Tibial nerve (tissue), 4 donors: ENCODE measurements around the gene LTBP2. TPM values are rescaled to one million over a fixed set of nuclear protein-coding genes. Genes with fewer than 3 reads are reported as not detected.

Experiments
- DNase-seq, 2 donors: peaks; one replicate each; pipeline ENCODE4 v3.0.0-alpha.2; 2019; ENCODE audit warnings: low spot score in 2 of 2
- H3K27ac ChIP-seq, 4 donors: fragments of 200-600 bp; sonication (generic) in 3 of 4; one replicate each; pipeline ENCODE4 v1.5.1; 2017 to 2019; ENCODE audit warnings: mild to moderate bottlenecking in 1 of 4
- H3K27me3 ChIP-seq, 2 donors: fragments of 200-600 bp; sonication (generic) in 1 of 2; one replicate each; pipeline versions ENCODE4 v1.5.1 to v1.6.0; 2017 to 2019
- H3K36me3 ChIP-seq, 3 donors: fragments of 200-600 bp; sonication (generic); one replicate each; pipeline ENCODE4 v1.5.1; 2018 to 2019
- H3K4me1 ChIP-seq, 4 donors: fragments of 200-600 bp; sonication (generic) in 3 of 4; one replicate each; pipeline ENCODE4 v1.5.1; 2017 to 2019
- H3K4me3 ChIP-seq, 4 donors: fragments of 200-600 bp; sonication (generic) in 3 of 4; one replicate each; pipeline ENCODE4 v1.5.1; 2017 to 2019; ENCODE audit warnings: mild to moderate bottlenecking in 1 of 4, moderate library complexity in 1 of 4
- H3K9me3 ChIP-seq, 4 donors: fragments of 200-600 bp; sonication (generic) in 3 of 4; one replicate each; pipeline ENCODE4 v1.5.1; 2017 to 2019
- EP300 ChIP-seq, 2 donors: sonication (generic); formaldehyde crosslinking; IDR thresholded peaks; one replicate each; pipeline ENCODE4 v1.6.1; 2017; ENCODE audit warnings: antibody characterized with exemption in 2 of 2, mild to moderate bottlenecking in 1 of 2
- POLR2A ChIP-seq, 2 donors: fragments of 450-650 bp; IDR thresholded peaks; one replicate each; pipeline ENCODE4 v1.6.1; 2017; ENCODE audit warnings: antibody characterized with exemption in 2 of 2, mild to moderate bottlenecking in 2 of 2, moderate library complexity in 2 of 2
- WGBS, 2 donors: methylation state at CpG; one replicate each; pipeline ENCODE4 v1.1.5; 2018; 5-methylcytosine and 5-hydroxymethylcytosine counted together
- total RNA-seq, 4 donors: library from RNA; depleted of rRNA; stranded (reverse); fragments of >200 nt; gene quantifications; one replicate each; pipeline ENCODE4 v1.1.0, GENCODE V29; 2016
- TF ChIP-seq, protein P1 (sequence below), 5 experiments: fragments of 200-600 bp in 3 of 5; fragments of 450-650 bp in 2 of 5; sonication (generic) in 3 of 5; IDR thresholded peaks; one replicate each; pipeline ENCODE4 v1.5.1; 2016 to 2019; ENCODE audit warnings: antibody characterized with exemption in 5 of 5, mild to moderate bottlenecking in 3 of 5, moderate library complexity in 2 of 5

LTBP2 gene
- total RNA-seq, 4 donors from 2014 or later, result 67.1 to 276 (median 134) TPM

DNA sequence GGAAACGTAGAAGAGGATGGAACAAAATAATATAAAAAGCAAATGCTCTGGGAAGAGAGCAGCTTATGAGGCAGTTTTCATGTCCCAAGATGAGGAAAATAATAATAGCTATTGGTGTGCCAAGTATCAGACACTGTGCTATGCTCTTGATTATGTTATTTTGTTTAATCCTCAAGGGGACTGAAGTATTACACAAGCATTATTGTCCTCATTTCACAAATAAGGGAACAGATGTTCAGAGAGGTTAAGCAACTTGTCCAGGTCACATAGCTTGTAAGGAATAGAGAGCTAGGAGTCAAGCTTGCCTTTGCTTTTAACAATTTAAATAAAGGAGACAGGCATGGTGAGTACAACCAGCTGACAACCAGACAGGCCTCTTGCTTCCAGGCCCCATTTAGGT is 26.9 kb upstream of the LTBP2 start:
- Histone ChIP-seq H3K4me3 (no peak overlapping the region), H3K27ac (peak overlapping the region in 1 of 4 donors; percentile 58), H3K9me3 (no peaks in the 10 kb centered on the region), H3K4me1 (peaks cover 0 to 44% (median 7%) of the 10 kb centered on the region in 4 donors), H3K27me3 (no peaks in the 10 kb centered on the region), H3K36me3 (no peaks in the 10 kb centered on the region)
- DNase-seq, result no peak
- no peak for TF ChIP-seq POLR2A (IDR thresholded peaks at IDR 0.05)
- TF ChIP-seq, protein P1, sequence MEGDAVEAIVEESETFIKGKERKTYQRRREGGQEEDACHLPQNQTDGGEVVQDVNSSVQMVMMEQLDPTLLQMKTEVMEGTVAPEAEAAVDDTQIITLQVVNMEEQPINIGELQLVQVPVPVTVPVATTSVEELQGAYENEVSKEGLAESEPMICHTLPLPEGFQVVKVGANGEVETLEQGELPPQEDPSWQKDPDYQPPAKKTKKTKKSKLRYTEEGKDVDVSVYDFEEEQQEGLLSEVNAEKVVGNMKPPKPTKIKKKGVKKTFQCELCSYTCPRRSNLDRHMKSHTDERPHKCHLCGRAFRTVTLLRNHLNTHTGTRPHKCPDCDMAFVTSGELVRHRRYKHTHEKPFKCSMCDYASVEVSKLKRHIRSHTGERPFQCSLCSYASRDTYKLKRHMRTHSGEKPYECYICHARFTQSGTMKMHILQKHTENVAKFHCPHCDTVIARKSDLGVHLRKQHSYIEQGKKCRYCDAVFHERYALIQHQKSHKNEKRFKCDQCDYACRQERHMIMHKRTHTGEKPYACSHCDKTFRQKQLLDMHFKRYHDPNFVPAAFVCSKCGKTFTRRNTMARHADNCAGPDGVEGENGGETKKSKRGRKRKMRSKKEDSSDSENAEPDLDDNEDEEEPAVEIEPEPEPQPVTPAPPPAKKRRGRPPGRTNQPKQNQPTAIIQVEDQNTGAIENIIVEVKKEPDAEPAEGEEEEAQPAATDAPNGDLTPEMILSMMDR (IDR thresholded peaks at IDR 0.05), result no peak
- TF ChIP-seq EP300 (IDR thresholded peaks at IDR 0.05), result peak in 1 of 2 donors; percentile 84
- 56 to 59% methylated on average over 1 of the region's 1 CpG for WGBS, 2 donors

DNA sequence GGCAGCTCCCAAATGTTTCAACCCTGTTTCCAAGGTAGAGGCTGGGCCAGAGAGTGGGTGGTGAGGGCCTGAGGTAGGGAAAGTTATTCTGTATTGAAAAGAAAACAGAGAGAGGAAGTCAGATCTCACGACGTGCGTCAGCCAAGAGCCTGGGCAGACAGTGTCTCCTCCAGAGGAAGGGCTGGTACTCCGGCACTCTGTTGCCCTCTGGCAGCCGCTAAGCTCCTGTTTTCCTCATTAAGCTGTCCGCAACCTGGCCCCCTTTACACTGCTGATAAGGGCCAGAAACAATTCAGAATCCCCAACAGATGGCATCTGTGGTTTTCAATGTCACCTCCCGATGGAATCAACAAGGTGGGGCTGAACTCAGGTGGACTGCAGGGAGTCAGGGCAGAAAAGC is 26.0 kb upstream of the LTBP2 start:
- DNase-seq, result no peak
- Histone ChIP-seq H3K4me1 (peaks cover 0 to 44% (median 7%) of the 10 kb centered on the region in 4 donors), H3K9me3 (no peaks in the 10 kb centered on the region), H3K36me3 (no peaks in the 10 kb centered on the region), H3K27ac (peak overlapping the region in 1 of 4 donors; percentile 58), H3K27me3 (no peaks in the 10 kb centered on the region), H3K4me3 (no peak overlapping the region)
- TF ChIP-seq, protein P1 (IDR thresholded peaks at IDR 0.05), result no peak
- TF ChIP-seq EP300 (IDR thresholded peaks at IDR 0.05), result no peak
- no peak for TF ChIP-seq POLR2A (IDR thresholded peaks at IDR 0.05)
- 46 to 65% methylated on average over 7 of the region's 7 CpGs for WGBS, 2 donors

DNA sequence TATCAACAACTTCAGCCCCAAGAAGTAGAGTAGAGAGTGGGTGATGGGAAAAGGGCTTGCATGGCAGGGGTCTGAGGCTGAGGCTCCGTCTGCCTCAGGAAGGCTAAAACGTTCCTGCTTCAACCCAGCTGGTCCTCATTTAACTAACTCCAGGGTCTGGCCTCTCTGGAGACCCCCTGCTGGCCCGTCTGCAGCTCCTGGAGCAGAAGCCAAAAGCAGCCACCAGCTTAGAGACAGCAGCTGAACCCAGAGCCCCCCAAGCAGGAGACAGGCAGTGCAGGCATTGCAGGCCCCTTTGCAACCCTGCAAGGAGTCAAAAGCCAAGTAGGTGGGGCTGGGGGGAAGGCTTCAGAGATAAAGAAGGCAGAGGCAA is 25.1 kb upstream of the LTBP2 start:
- TF ChIP-seq, protein P1 (IDR thresholded peaks at IDR 0.05), result no peak
- TF ChIP-seq POLR2A (IDR thresholded peaks at IDR 0.05), result no peak
- no peak for TF ChIP-seq EP300 (IDR thresholded peaks at IDR 0.05)
- DNase-seq, result no peak
- Histone ChIP-seq H3K27me3 (no peaks in the 10 kb centered on the region), H3K9me3 (no peaks in the 10 kb centered on the region), H3K4me1 (peaks cover 0 to 42% (median 7%) of the 10 kb centered on the region in 4 donors), H3K4me3 (no peak overlapping the region), H3K36me3 (no peaks in the 10 kb centered on the region), H3K27ac (peak overlapping the region in 1 of 4 donors; percentile 51)
- WGBS, 2 donors, result 30 to 45% methylated on average over 3 of the region's 3 CpGs

DNA sequence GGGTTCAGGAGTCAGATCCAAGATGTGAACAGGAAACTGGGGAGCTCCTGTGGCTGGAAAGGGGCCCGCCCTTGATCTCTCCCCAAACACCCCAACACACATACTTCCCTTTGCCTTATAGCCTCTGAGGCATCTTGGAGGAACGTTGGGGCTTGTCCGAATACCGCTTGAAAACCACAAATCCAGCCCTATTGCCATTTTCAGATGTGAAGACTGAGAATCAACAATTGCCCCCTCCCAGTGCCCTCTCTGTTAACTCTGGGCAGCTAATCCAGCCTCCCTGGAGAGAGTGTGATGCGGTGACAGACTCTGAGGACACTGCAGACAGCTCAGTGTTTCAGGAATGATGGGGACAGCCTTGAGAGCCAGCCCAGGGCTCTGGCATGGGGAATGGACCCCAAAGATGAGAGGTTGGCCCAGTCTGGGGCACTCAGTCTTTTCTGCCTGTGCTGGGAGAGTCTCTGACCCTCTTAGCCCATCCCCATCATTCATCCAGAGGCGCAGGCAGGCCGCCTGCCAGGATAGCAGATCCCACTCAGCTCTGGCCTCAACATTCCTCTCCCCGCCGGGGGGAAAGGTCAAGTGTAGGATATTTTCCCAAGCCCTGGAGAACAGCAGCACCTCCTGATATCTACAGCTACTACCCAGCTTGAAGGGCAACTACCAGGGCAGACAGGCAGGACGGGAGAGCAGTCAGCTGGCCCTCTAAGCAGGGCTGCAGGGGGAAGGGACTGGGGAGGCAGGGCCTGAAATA is 24.6 kb upstream of the LTBP2 start:
- Histone ChIP-seq H3K27me3 (no peaks in the 10 kb centered on the region), H3K4me1 (peaks cover 0 to 38% (median 7%) of the 10 kb centered on the region in 4 donors), H3K9me3 (no peaks in the 10 kb centered on the region), H3K27ac (peak overlapping the region in 1 of 4 donors; percentile 51), H3K36me3 (no peaks in the 10 kb centered on the region), H3K4me3 (no peak overlapping the region)
- no peak for DNase-seq
- 52 to 54% methylated on average over 9 to 10 of the region's 10 CpGs for WGBS, 2 donors
- TF ChIP-seq, protein P1 (IDR thresholded peaks at IDR 0.05), result no peak
- TF ChIP-seq POLR2A (IDR thresholded peaks at IDR 0.05), result no peak

DNA sequence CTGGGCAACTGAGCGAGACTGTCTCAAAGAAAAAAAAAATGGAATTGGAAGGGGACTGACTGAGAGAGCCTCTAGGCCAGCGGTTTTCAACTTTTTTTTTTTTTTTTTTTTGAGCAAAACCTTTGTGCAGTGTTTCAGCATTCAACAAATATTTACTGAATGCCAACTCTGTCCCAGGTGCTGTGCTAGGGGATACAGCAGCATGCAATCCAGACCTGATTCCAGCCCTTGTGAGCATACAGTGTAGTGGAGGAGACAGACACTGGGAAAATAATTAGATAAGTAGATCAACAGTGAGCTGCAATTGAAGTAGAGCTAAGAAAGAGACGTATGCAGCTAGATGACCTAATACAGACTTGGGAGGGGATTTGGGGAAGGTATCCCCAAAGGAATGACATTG is 23.8 kb upstream of the LTBP2 start:
- no peaks in the 10 kb centered on the region for H3K9me3 ChIP-seq
- H3K36me3 ChIP-seq, result no peaks in the 10 kb centered on the region
- 86 to 89% methylated on average over 3 of the region's 3 CpGs for WGBS, 2 donors
- TF ChIP-seq POLR2A (IDR thresholded peaks at IDR 0.05) (no peak), EP300 (IDR thresholded peaks at IDR 0.05) (no peak)
- TF ChIP-seq, protein P1 (IDR thresholded peaks at IDR 0.05), result no peak
- H3K27ac ChIP-seq, result no peak overlapping the region
- peaks cover 0 to 40% (median 7%) of the 10 kb centered on the region in 4 donors for H3K4me1 ChIP-seq
- no peaks in the 10 kb centered on the region for H3K27me3 ChIP-seq
- no peak overlapping the region for H3K4me3 ChIP-seq
- DNase-seq, result no peak
